ENCODE results near the gene OTUD5. TPM values are rescaled to one million over a fixed set of nuclear protein-coding genes. Genes with fewer than 3 reads are reported as not detected.

OTUD5 gene
- total and polyA plus RNA-seq, 7 donors = 22.4 to 41.4 (median 35.3) TPM

DNA sequence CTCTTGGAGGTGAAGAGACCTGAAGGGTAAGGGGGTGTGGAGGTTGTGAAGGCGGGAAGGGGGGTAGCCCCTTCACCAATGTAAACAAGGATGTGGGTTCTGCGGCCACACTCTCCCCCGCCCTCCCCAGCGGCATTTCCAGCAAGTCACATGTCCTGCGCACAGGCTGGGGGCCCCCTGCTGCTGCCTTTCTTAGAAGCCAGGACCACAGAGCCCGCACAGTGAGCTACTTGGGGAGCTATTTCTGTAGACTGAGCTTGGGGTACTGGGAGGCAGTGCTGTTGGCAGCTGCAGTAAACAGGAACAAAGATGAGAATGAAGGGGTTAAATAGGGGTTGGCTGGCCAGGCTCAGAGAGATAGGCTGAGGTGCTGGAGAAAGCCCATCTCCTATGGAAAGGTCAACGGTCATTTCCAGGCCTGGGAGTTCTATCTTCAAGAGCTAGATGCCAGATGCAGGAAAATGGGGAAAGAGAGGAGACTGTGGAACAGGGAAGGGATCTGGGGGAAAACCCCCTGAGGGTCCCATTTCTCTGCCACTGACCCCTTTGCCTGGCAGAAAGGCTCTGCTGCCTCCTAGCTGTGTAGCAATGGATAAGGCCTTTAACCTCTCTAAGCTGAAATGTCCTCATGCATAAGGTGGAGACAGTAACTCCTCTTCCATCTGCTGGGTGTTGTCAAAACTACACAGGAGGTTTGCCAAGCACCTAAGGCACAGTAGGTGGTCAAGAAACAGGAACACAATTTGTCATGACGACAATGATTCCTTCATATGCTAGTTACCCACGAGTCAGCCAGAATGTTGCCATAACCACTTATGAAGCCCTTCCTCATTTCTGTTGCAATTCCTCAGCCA, 20.1 kb downstream of the OTUD5 start:
- peaks cover 0 to 25% (median 6%) of the 10 kb centered on the region in 4 donors for H3K36me3 ChIP-seq
- H3K27ac ChIP-seq = peak overlapping the region in 2 of 4 donors; percentile 45 to 50
- peaks cover 0 to 13% (median 3%) of the 10 kb centered on the region in 4 donors for H3K4me1 ChIP-seq

DNA sequence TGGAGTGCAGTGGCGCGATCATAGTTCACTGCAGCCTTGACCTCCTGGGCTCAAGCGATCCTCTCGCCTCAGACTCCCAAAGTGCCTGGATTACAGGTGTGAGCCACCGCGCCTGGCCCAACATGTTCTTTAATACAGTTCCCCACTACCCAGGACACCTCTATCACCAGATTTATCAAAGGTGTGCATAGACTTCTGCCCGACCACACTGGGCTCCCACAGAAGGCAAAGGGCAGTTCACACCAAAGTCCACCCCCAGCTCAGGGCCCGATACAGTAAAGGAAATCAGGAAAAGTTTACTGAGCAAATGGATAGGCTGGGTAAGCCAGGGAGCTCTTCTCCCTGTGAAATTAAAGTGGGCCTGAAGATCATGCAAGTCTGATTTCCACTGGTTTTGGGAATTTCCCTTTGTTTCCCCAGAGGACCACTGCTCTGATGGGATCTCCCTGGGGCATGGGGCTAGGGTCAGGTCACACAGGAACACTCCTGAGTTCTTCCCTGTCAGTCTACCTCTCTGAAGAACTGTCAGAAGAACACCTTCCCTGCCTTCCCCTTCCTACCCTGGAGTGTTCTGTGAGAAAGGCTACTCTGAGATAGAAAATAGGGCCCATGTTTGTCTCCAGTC, 20.9 kb downstream of the OTUD5 start:
- Histone ChIP-seq H3K9me3 (no peaks in the 10 kb centered on the region), H3K4me1 (peaks cover 0 to 13% (median 3%) of the 10 kb centered on the region in 4 donors), H3K36me3 (peaks cover 0 to 29% (median 6%) of the 10 kb centered on the region in 4 donors), H3K27me3 (no peaks in the 10 kb centered on the region), H3K27ac (peak overlapping the region in 2 of 4 donors; percentile 45 to 50), H3K4me3 (no peak overlapping the region)
- intact Hi-C loops (cut with DNase I) = no loop called here
- no peak for DNase-seq
- WGBS, 2 donors = 88 to 90% methylated on average over 8 of the region's 8 CpGs
- TF ChIP-seq POLR2AphosphoS5 (IDR thresholded peaks at IDR 0.05) (no peak), POLR2A (IDR thresholded peaks at IDR 0.05) (no peak), EP300 (IDR thresholded peaks at IDR 0.05) (no peak)
- TF ChIP-seq, protein P1, sequence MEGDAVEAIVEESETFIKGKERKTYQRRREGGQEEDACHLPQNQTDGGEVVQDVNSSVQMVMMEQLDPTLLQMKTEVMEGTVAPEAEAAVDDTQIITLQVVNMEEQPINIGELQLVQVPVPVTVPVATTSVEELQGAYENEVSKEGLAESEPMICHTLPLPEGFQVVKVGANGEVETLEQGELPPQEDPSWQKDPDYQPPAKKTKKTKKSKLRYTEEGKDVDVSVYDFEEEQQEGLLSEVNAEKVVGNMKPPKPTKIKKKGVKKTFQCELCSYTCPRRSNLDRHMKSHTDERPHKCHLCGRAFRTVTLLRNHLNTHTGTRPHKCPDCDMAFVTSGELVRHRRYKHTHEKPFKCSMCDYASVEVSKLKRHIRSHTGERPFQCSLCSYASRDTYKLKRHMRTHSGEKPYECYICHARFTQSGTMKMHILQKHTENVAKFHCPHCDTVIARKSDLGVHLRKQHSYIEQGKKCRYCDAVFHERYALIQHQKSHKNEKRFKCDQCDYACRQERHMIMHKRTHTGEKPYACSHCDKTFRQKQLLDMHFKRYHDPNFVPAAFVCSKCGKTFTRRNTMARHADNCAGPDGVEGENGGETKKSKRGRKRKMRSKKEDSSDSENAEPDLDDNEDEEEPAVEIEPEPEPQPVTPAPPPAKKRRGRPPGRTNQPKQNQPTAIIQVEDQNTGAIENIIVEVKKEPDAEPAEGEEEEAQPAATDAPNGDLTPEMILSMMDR (IDR thresholded peaks at IDR 0.05) = no peak

More for the DNA sequence above, 20.1 kb downstream of the OTUD5 start:
- no peak for DNase-seq
- Histone ChIP-seq H3K9me3 (no peaks in the 10 kb centered on the region), H3K27me3 (no peaks in the 10 kb centered on the region), H3K4me3 (no peak overlapping the region)
- 28 to 65% methylated on average over 9 of the region's 9 CpGs for WGBS, 2 donors
- TF ChIP-seq POLR2A (IDR thresholded peaks at IDR 0.05) = no peak
- TF ChIP-seq, protein P1 (IDR thresholded peaks at IDR 0.05) = no peak
- intact Hi-C loops (cut with DNase I) = no loop called here

DNA sequence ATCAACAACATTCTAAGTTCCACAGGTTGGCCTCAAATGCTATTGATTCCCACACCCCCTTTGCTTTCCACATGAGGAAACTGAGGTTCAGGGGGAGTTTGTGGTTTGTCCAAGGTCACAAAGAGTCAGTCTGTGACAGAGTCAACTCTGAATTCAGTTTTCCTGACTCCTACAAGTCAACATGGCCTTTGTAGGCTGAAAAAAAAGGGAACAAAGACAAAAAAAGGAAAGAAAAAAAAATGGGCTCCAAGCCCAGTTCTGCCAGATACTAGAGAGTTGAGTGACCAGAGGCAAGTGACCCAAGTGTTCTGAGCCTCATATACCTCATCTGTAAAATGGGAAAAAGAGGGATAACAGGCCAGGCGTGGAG, 22.1 kb downstream of the OTUD5 start:
- H3K9me3 ChIP-seq = no peaks in the 10 kb centered on the region
- no peak for DNase-seq
- H3K27me3 ChIP-seq = no peaks in the 10 kb centered on the region
- no peak overlapping the region for H3K27ac ChIP-seq
- 95% methylated on average over 1 of the region's 1 CpG for WGBS, 2 donors
- H3K4me3 ChIP-seq = no peak overlapping the region
- intact Hi-C loops (cut with DNase I) = no loop called here
- peaks cover 0 to 33% (median 6%) of the 10 kb centered on the region in 4 donors for H3K36me3 ChIP-seq
- peaks cover 0 to 13% (median 3%) of the 10 kb centered on the region in 4 donors for H3K4me1 ChIP-seq
- TF ChIP-seq EP300 (IDR thresholded peaks at IDR 0.05) (no peak), POLR2A (IDR thresholded peaks at IDR 0.05) (no peak), POLR2AphosphoS5 (IDR thresholded peaks at IDR 0.05) (no peak)
- TF ChIP-seq, protein P1 (IDR thresholded peaks at IDR 0.05) = no peak

DNA sequence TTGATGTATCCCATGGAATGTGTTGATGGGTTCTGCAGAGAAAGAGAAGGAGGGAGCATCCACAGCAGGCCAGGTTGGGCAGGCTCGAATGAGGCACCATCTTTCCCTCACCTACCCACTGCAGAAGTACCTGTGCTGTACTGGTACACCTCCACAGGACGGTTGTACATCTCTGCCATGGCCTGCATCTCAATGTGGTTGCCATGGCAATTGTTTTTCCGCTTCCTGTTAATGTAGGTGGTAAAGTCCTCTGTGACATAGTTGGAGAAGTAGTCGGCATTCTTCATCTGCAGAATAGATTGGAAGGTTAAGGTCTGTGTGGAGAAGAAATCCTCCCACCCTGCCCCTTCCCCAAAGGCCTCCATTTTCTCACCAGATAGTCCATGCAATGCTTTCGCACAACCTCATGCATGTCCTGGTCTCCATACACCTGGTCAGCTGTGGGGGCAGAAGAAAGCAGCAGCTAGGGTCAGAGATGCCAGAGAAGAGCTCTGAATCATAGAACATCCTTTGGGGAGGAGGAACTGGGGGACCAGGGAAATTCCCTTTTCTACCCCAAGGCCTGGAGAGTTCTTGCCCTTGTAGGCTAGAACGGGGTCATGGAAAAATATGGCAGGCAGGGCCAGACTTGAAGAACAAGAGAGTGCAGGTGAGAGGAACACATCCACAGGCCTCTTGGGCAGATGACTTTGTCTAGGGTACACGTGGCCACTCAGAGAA, 22.7 kb downstream of the OTUD5 start:
- DNase-seq = no peak
- Histone ChIP-seq H3K9me3 (no peaks in the 10 kb centered on the region), H3K27me3 (no peaks in the 10 kb centered on the region), H3K27ac (no peak overlapping the region), H3K36me3 (peaks cover 0 to 33% (median 6%) of the 10 kb centered on the region in 4 donors), H3K4me1 (peaks cover 0 to 13% (median 3%) of the 10 kb centered on the region in 4 donors), H3K4me3 (no peak overlapping the region)
- 79 to 84% methylated on average over 7 of the region's 7 CpGs for WGBS, 2 donors
- intact Hi-C loops (cut with DNase I) = no loop called here
- no peak for TF ChIP-seq POLR2AphosphoS5 (IDR thresholded peaks at IDR 0.05)
- no peak for TF ChIP-seq POLR2A (IDR thresholded peaks at IDR 0.05)
- TF ChIP-seq EP300 (IDR thresholded peaks at IDR 0.05) = no peak
- TF ChIP-seq, protein P1 (IDR thresholded peaks at IDR 0.05) = no peak
